Fibroblast of peridontal ligament (primary cell): Measurements from ENCODE around the gene KCNH1.

Experiments used
- DNase-seq: peaks from one replicate; pipeline ENCODE4 v3.0.0-alpha.2; 2010; ENCODE audit errors: extremely low read depth

The KCNH1 gene

GRCh38 chr1:210800301-210800700 is 333.6 kb downstream of the KCNH1 start:
- DNase-seq: no peak

- DNase-seq: no peak
Measured at GRCh38 chr1:210797422-210797821, 336.5 kb downstream of the KCNH1 start.

- no peak for DNase-seq
Measured at GRCh38 chr1:210796421-210796820, 337.5 kb downstream of the KCNH1 start.

GRCh38 chr1:210794445-210794844 is 339.5 kb downstream of the KCNH1 start:
- DNase-seq: no peak

- DNase-seq: peak; percentile 43
Measured at GRCh38 chr1:210792250-210793102, 341.5 kb downstream of the KCNH1 start.

GRCh38 chr1:210790196-210790595 is 343.8 kb downstream of the KCNH1 start:
- no peak for DNase-seq

- no peak for DNase-seq
Measured at GRCh38 chr1:210787800-210788199, 346.1 kb downstream of the KCNH1 start.

- no peak for DNase-seq
Measured at GRCh38 chr1:210786546-210786945, 347.4 kb downstream of the KCNH1 start.

- DNase-seq: no peak
Measured at GRCh38 chr1:210783925-210784324, 350.0 kb downstream of the KCNH1 start.

- no peak for DNase-seq
Measured at GRCh38 chr1:210781652-210782051, 352.3 kb downstream of the KCNH1 start.

- DNase-seq: no peak
Measured at GRCh38 chr1:210779269-210779668, 354.7 kb downstream of the KCNH1 start.

GRCh38 chr1:210777914-210778313 is 356.0 kb downstream of the KCNH1 start:
- no peak for DNase-seq

- DNase-seq: no peak
Measured at GRCh38 chr1:210776712-210777111, 357.2 kb downstream of the KCNH1 start.

GRCh38 chr1:210775289-210775688 is 358.7 kb downstream of the KCNH1 start:
- DNase-seq: no peak

GRCh38 chr1:210773450-210773849 is 360.5 kb downstream of the KCNH1 start:
- DNase-seq: no peak

- DNase-seq: no peak
Measured at GRCh38 chr1:210771131-210771530, 362.8 kb downstream of the KCNH1 start.

- no peak for DNase-seq
Measured at GRCh38 chr1:210770396-210770984, 363.5 kb downstream of the KCNH1 start.

GRCh38 chr1:210769473-210769872 is 364.5 kb downstream of the KCNH1 start:
- no peak for DNase-seq

GRCh38 chr1:210764536-210764935 is 369.4 kb downstream of the KCNH1 start:
- DNase-seq: no peak

- DNase-seq: no peak
Measured at GRCh38 chr1:210758761-210759160, 375.2 kb downstream of the KCNH1 start.

GRCh38 chr1:210758261-210758660 is 375.7 kb downstream of the KCNH1 start:
- no peak for DNase-seq

GRCh38 chr1:210757677-210758076 is 376.3 kb downstream of the KCNH1 start:
- DNase-seq: no peak

GRCh38 chr1:210755991-210756659 is 377.8 kb downstream of the KCNH1 start:
- no peak for DNase-seq
